GM03348 (cell line): ENCODE results near the gene FURIN.
"Not testable (repeated sequence)": the region's sequence is repeated elsewhere in the genome, so short reads cannot be mapped to it uniquely, and the experiment has no call there.

Source experiments
- DNase-seq: peaks from one replicate; pipeline ENCODE4 v3.0.0; 2012; ENCODE audit warnings: low spot score

The FURIN gene

GRCh38 chr15:90844696-90845095, 23.7 kb upstream of the FURIN start:
- no peak for DNase-seq

- DNase-seq, result peak; percentile 83
Measured at GRCh38 chr15:90845201-90845949, 23.0 kb upstream of the FURIN start.

- not testable (repeated sequence) for DNase-seq
Measured at GRCh38 chr15:90849424-90849823, 19.0 kb upstream of the FURIN start.

GRCh38 chr15:90851114-90851513, 17.3 kb upstream of the FURIN start:
- DNase-seq, result no peak

- DNase-seq, result no peak
Measured at GRCh38 chr15:90851940-90852339, 16.4 kb upstream of the FURIN start.

GRCh38 chr15:90855139-90855538, 13.2 kb upstream of the FURIN start:
- no peak for DNase-seq

GRCh38 chr15:90857337-90857736, 11.1 kb upstream of the FURIN start:
- DNase-seq, result no peak

- DNase-seq, result no peak
Measured at GRCh38 chr15:90857883-90858443, 10.4 kb upstream of the FURIN start.

GRCh38 chr15:90859234-90860131, 8.9 kb upstream of the FURIN start:
- no peak for DNase-seq

- DNase-seq, result no peak
Measured at GRCh38 chr15:90860450-90860849, 7.9 kb upstream of the FURIN start.

- no peak for DNase-seq
Measured at GRCh38 chr15:90860942-90861675, 7.3 kb upstream of the FURIN start.

GRCh38 chr15:90862487-90862886, 5.9 kb upstream of the FURIN start:
- no peak for DNase-seq

GRCh38 chr15:90862964-90863778, 5.2 kb upstream of the FURIN start:
- DNase-seq, result no peak

- no peak for DNase-seq
Measured at GRCh38 chr15:90863987-90864386, 4.4 kb upstream of the FURIN start.

- DNase-seq, result no peak
Measured at GRCh38 chr15:90864507-90864906, 3.9 kb upstream of the FURIN start.

- no peak for DNase-seq
Measured at GRCh38 chr15:90865702-90866101, 2.7 kb upstream of the FURIN start.

- no peak for DNase-seq
Measured at GRCh38 chr15:90866161-90866715, 2.1 kb upstream of the FURIN start.

- DNase-seq, result no peak
Measured at GRCh38 chr15:90866800-90867199, 1.6 kb upstream of the FURIN start.

- no peak for DNase-seq
Measured at GRCh38 chr15:90869140-90869541, 753 bp downstream of the FURIN start.

- DNase-seq, result peak; percentile 83
Measured at GRCh38 chr15:90869601-90870353, 1.4 kb downstream of the FURIN start.
